ENCODE data around the gene ANKRD6. TPM values are rescaled to one million over a fixed set of nuclear protein-coding genes. Genes with fewer than 3 reads are reported as not detected.

Gene ANKRD6
- total RNA-seq, 4 donors from 2014 or later: 9.3 to 26.0 (median 12.4) TPM

GRCh38 chr6:89413006-89413400 lies 19.9 kb upstream of the ANKRD6 start:
- ATAC-seq (ENCODE audit: low FRiP score): no peak

DNA sequence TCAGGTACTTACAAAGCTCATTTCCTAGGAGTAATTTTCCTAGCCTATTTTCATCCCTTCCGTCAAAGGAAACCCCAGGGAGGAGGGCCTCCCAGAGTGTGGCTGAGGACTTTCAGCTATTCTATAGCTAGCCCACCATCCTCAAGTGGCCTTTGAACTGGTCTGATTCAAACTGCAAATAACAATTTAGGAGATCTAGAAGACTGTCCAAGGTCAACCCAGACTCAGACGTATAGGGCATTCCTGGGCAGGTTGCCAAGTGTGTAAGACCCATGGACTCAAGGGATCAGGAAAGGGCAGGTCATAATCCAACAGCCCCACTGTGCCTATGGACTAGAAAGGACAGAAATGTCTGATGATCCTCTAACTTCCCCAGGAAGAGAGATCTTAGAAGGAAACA lies 18.7 kb upstream of the ANKRD6 start:
- DNase-seq (ENCODE audit: low spot score) (no peak), ATAC-seq (ENCODE audit: low FRiP score) (no peak)
- no peak for TF ChIP-seq CTCF (IDR thresholded peaks at IDR 0.05)

More at GRCh38 chr6:89413006-89413400, 19.9 kb upstream of the ANKRD6 start:
- TF ChIP-seq CTCF (IDR thresholded peaks at IDR 0.05): no peak
- DNase-seq (ENCODE audit: low spot score): no peak

- TF ChIP-seq CTCF (IDR thresholded peaks at IDR 0.05): no peak
- no peak for DNase-seq (ENCODE audit: low spot score)
- no peak for ATAC-seq (ENCODE audit: low FRiP score)
These were observed 17.8 kb upstream of the ANKRD6 start for GRCh38 chr6:89415185-89415584.

GRCh38 chr6:89416796-89417195 lies 16.2 kb upstream of the ANKRD6 start:
- no peak for TF ChIP-seq CTCF (IDR thresholded peaks at IDR 0.05)
- no peak for ATAC-seq (ENCODE audit: low FRiP score)

GRCh38 chr6:89430201-89430962 lies 2.6 kb upstream of the ANKRD6 start:
- TF ChIP-seq CTCF (IDR thresholded peaks at IDR 0.05): no peak
- ATAC-seq (ENCODE audit: low FRiP score): no peak
- no peak for DNase-seq (ENCODE audit: low spot score)

More at GRCh38 chr6:89416796-89417195, 16.2 kb upstream of the ANKRD6 start:
- no peak for DNase-seq (ENCODE audit: low spot score)

DNA sequence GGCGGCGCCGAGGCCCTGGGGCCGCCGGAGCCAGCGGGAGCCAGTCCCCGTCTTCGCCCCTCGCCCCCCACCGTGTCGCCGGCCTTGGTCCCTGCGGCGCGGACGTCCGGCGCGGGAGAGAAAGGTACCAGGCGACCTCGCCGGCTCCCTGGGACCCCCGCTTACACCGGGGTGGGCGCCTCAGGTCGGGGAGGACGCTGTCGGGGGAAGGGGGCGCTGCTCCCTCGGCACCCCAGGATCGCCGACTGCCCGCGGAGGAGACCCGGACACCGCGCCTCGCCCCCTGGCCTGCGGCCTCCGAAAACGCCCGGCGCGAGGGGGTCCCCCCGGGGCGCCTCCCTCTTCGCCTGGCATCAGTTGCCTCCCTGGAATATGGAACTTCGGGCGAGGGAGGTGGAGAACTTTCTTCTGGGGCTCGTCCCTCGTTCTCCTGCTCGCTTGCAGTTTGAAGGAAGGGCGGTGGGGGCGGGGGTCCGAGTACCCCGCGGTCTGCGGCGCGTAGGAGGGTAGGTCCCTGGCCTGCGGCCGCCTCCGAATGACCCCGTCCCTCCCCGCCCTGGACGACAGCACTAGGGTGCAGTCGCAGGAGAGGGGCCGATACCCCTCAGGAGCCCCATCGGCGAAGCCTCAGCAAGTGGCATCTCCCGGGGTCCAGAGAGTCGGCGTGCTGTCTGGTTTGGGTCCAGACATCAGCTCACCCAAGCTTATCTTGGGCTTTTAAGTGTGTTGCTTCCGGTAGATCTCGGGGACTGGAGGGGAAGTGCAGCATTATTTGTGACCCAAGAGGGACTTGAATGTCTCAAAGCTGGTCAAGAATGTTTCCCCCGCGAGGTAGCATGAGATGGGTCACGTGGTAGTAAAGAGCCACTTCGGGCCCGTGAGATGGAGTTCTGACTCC lies 549 bp downstream of the ANKRD6 start:
- ATAC-seq (ENCODE audit: low FRiP score): peak; percentile 29
- TF ChIP-seq CTCF (IDR thresholded peaks at IDR 0.05): no peak
- no peak for DNase-seq (ENCODE audit: low spot score)

Measured in omental fat pad (tissue), 4 donors.